GM12875 (cell line): ENCODE measurements around the gene SH3BP2.
A peak's percentile ranks its signal among the peaks of the same experiment; 100 is the strongest.

Experiments
- H3K4me3 ChIP-seq: one replicate; pipeline ENCODE4 v1.5.1; 2011; ENCODE audit warnings: low read depth, low read length, control low read depth
- CTCF ChIP-seq: IDR thresholded peaks from 2 replicates; pipeline ENCODE4 v1.5.1; 2011; ENCODE audit warnings: low read depth, mild to moderate bottlenecking, control low read depth, inconsistent platforms, low read length, moderate library complexity, borderline replicate concordance; ENCODE audit not compliant: insufficient read depth

Gene SH3BP2

GRCh38 chr4:2814627-2815270, 21.9 kb downstream of the SH3BP2 start:
- TF ChIP-seq CTCF: no peak

GRCh38 chr4:2816401-2816954, 23.6 kb downstream of the SH3BP2 start:
- no peak for TF ChIP-seq CTCF
- H3K4me3 ChIP-seq: no peak overlapping the region

More at GRCh38 chr4:2814627-2815270, 21.9 kb downstream of the SH3BP2 start:
- H3K4me3 ChIP-seq: no peak overlapping the region

GRCh38 chr4:2817137-2817536, 24.3 kb downstream of the SH3BP2 start:
- H3K4me3 ChIP-seq: no peak overlapping the region
- no peak for TF ChIP-seq CTCF

GRCh38 chr4:2817701-2818350, 24.9 kb downstream of the SH3BP2 start:
- no peak for TF ChIP-seq CTCF
- peak overlapping the region; percentile 54 for H3K4me3 ChIP-seq

- peak overlapping the region; percentile 54 for H3K4me3 ChIP-seq
- no peak for TF ChIP-seq CTCF
Measured at GRCh38 chr4:2818351-2818939, 25.6 kb downstream of the SH3BP2 start.

- TF ChIP-seq CTCF: no peak
- no peak overlapping the region for H3K4me3 ChIP-seq
Measured at GRCh38 chr4:2819244-2820215, 26.6 kb downstream of the SH3BP2 start.
